Gastrocnemius medialis (tissue), 4 donors: ENCODE measurements around the gene RAB3GAP1. TPM values are rescaled to one million over a fixed set of nuclear protein-coding genes. Genes with fewer than 3 reads are reported as not detected.

Experiments
- ATAC-seq, 2 donors: fragments of 150-250 bp; one replicate each; pipeline ENCODE4 v1.9.1; 2016
- DNase-seq, 2 donors: peaks; one replicate each; pipeline ENCODE4 v3.0.0-alpha.2; 2019
- H3K27ac ChIP-seq, 4 donors: fragments of 200-600 bp; sonication (generic); 1 replicate in 1 of 4; 2 replicates in 3 of 4; pipeline ENCODE4 v1.5.1; 2016 to 2018; ENCODE audit warnings: mild to moderate bottlenecking in 2 of 4, moderate library complexity in 1 of 4
- H3K27me3 ChIP-seq, 3 donors: fragments of 200-600 bp; sonication (generic) in 2 of 3; 1 replicate in 1 of 3; 2 replicates in 2 of 3; pipeline versions ENCODE4 v1.5.1 to v1.6.0; 2016 to 2019; ENCODE audit warnings: mild to moderate bottlenecking in 1 of 3, moderate library complexity in 1 of 3
- H3K36me3 ChIP-seq, 2 donors: fragments of 200-600 bp; sonication (generic) in 1 of 2; one replicate each; pipeline ENCODE4 v1.5.1; 2017 to 2018
- H3K4me1 ChIP-seq, 2 donors: fragments of 200-600 bp; sonication (generic) in 1 of 2; one replicate each; pipeline ENCODE4 v1.5.1; 2016 to 2017; ENCODE audit warnings: mild to moderate bottlenecking in 2 of 2
- H3K4me3 ChIP-seq, 4 donors: fragments of 200-600 bp; sonication (generic) in 3 of 4; 1 replicate in 1 of 4; 2 replicates in 3 of 4; pipeline ENCODE4 v1.5.1; 2016 to 2019; ENCODE audit warnings: mild to moderate bottlenecking in 2 of 4
- H3K9me3 ChIP-seq, 3 donors: fragments of 200-600 bp; sonication (generic) in 2 of 3; 1 replicate in 1 of 3; 2 replicates in 2 of 3; pipeline ENCODE4 v1.5.1; 2016 to 2019
- POLR2A ChIP-seq, 2 donors: fragments of 450-650 bp; IDR thresholded peaks; one replicate each; pipeline ENCODE4 v1.6.1; 2017; ENCODE audit warnings: antibody characterized with exemption in 2 of 2, mild to moderate bottlenecking in 2 of 2, moderate library complexity in 2 of 2
- in situ Hi-C, 4 donors: fragments of 200-750 bp; cut with MboI; loops; one replicate each; pipeline versions ENCODE4 v1.15.0 to v1.8.0; 2017; ENCODE audit warnings: low sequenced_read_pairs in 4 of 4
- intact Hi-C: fragments of 100-400 bp; cut with DNase I; formaldehyde crosslinking; loops from one replicate; pipeline ENCODE4 v1.15.1; 2023; ENCODE audit warnings: low total_unique reads
- total RNA-seq, 4 donors: library from RNA; depleted of rRNA; stranded (reverse); fragments of >200 nt; gene quantifications; one replicate each; pipeline versions ENCODE4 v1.1.0 to v1.2.3, GENCODE V29; 2016
- TF ChIP-seq, protein P1 (sequence below), 5 experiments: fragments of 450-650 bp in 3 of 5; fragments of 200-600 bp in 2 of 5; sonication (generic) in 2 of 5; IDR thresholded peaks in 4 of 5; conservative IDR thresholded peaks in 1 of 5; 1 replicate in 4 of 5; 2 replicates in 1 of 5; pipeline ENCODE4 v1.5.1; 2016 to 2019; ENCODE audit warnings: antibody characterized with exemption in 5 of 5, mild to moderate bottlenecking in 3 of 5, moderate library complexity in 3 of 5

Gene RAB3GAP1
- total RNA-seq, 4 donors from 2014 or later: 44.3 to 51.7 (median 46.5) TPM

- H3K9me3 ChIP-seq: no peaks in the 10 kb centered on the region
- H3K36me3 ChIP-seq: peaks cover 0 to 64% of the 10 kb centered on the region in 2 donors
- ATAC-seq (no peak), DNase-seq (no peak)
- in situ Hi-C loops: no loop called here
- no peak overlapping the region for H3K4me3 ChIP-seq
- H3K27me3 ChIP-seq: no peaks in the 10 kb centered on the region
- H3K27ac ChIP-seq: no peak overlapping the region
- TF ChIP-seq, protein P1, sequence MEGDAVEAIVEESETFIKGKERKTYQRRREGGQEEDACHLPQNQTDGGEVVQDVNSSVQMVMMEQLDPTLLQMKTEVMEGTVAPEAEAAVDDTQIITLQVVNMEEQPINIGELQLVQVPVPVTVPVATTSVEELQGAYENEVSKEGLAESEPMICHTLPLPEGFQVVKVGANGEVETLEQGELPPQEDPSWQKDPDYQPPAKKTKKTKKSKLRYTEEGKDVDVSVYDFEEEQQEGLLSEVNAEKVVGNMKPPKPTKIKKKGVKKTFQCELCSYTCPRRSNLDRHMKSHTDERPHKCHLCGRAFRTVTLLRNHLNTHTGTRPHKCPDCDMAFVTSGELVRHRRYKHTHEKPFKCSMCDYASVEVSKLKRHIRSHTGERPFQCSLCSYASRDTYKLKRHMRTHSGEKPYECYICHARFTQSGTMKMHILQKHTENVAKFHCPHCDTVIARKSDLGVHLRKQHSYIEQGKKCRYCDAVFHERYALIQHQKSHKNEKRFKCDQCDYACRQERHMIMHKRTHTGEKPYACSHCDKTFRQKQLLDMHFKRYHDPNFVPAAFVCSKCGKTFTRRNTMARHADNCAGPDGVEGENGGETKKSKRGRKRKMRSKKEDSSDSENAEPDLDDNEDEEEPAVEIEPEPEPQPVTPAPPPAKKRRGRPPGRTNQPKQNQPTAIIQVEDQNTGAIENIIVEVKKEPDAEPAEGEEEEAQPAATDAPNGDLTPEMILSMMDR (IDR thresholded peaks at IDR 0.05 in 4 of 5, conservative IDR thresholded peaks at IDR 0.05 in 1 of 5): no peak
- TF ChIP-seq POLR2A (IDR thresholded peaks at IDR 0.05): no peak
- intact Hi-C loops: no loop called here
- H3K4me1 ChIP-seq: no peaks in the 10 kb centered on the region
These were observed 110.3 kb downstream of the RAB3GAP1 start for GRCh38 chr2:135162377-135162776.

DNA sequence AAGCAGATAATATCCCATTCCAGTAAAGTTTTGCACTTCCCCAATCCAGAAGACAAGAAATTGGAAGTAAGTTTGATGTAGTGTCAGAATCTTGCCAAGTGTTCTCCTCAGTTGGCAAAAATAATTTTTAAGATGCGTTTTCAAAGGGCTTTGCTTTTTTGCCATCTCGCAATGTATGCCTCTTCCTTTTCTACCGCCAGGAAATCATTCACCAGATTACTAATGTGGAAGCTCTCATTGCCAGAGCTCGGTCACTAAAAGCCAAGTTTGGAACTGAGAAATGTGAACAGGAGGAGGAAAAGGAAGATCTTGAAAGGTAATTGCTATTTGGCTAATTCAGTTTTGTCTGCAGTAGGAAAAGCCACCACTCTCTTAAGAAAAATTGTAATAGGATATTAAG, 110.7 kb downstream of the RAB3GAP1 start:
- TF ChIP-seq, protein P1 (IDR thresholded peaks at IDR 0.05 in 4 of 5, conservative IDR thresholded peaks at IDR 0.05 in 1 of 5): no peak
- no peak for TF ChIP-seq POLR2A (IDR thresholded peaks at IDR 0.05)
- in situ Hi-C loops (no loop called here), intact Hi-C loops (no loop called here)
- H3K4me1 ChIP-seq: no peaks in the 10 kb centered on the region
- no peak for ATAC-seq
- no peak overlapping the region for H3K4me3 ChIP-seq
- no peaks in the 10 kb centered on the region for H3K27me3 ChIP-seq
- H3K9me3 ChIP-seq: no peaks in the 10 kb centered on the region
- DNase-seq: no peak
- peaks cover 0 to 68% of the 10 kb centered on the region in 2 donors for H3K36me3 ChIP-seq
- H3K27ac ChIP-seq: no peak overlapping the region

DNA sequence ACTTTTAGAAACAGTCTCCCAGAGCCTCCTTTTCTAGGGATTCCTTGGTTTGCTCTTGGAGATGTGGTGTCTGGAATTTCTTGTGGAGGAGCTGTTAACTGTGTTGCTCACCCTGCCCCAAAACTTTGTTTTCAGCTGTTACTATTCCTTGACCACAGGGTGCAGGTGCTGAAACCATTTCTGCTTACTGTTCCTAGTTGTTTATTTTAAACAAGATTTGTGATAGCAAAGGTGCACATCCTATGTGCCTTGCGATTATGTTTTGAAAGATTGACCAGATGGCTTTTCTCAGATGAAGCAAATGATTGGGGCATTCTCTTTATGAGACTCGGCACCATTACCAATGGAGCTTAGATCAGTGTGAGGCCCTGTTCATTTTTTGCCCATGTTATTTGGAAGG, 111.2 kb downstream of the RAB3GAP1 start:
- in situ Hi-C loops (no loop called here), intact Hi-C loops (no loop called here)
- ATAC-seq (no peak), DNase-seq (no peak)
- H3K27ac ChIP-seq: no peak overlapping the region
- H3K4me1 ChIP-seq: no peaks in the 10 kb centered on the region
- H3K9me3 ChIP-seq: no peaks in the 10 kb centered on the region
- TF ChIP-seq, protein P1 (IDR thresholded peaks at IDR 0.05 in 4 of 5, conservative IDR thresholded peaks at IDR 0.05 in 1 of 5): no peak
- TF ChIP-seq POLR2A (IDR thresholded peaks at IDR 0.05): no peak
- no peak overlapping the region for H3K4me3 ChIP-seq
- H3K36me3 ChIP-seq: peaks cover 0 to 68% of the 10 kb centered on the region in 2 donors
- H3K27me3 ChIP-seq: no peaks in the 10 kb centered on the region

GRCh38 chr2:135163901-135164300, 111.8 kb downstream of the RAB3GAP1 start:
- Histone ChIP-seq H3K4me3 (no peak overlapping the region), H3K4me1 (no peaks in the 10 kb centered on the region), H3K9me3 (no peaks in the 10 kb centered on the region), H3K27ac (no peak overlapping the region), H3K27me3 (no peaks in the 10 kb centered on the region), H3K36me3 (peaks cover 0 to 68% of the 10 kb centered on the region in 2 donors)
- TF ChIP-seq, protein P1 (IDR thresholded peaks at IDR 0.05 in 4 of 5, conservative IDR thresholded peaks at IDR 0.05 in 1 of 5): no peak
- no peak for TF ChIP-seq POLR2A (IDR thresholded peaks at IDR 0.05)
- intact Hi-C loops (no loop called here), in situ Hi-C loops (no loop called here)
- ATAC-seq (no peak), DNase-seq (no peak)

DNA sequence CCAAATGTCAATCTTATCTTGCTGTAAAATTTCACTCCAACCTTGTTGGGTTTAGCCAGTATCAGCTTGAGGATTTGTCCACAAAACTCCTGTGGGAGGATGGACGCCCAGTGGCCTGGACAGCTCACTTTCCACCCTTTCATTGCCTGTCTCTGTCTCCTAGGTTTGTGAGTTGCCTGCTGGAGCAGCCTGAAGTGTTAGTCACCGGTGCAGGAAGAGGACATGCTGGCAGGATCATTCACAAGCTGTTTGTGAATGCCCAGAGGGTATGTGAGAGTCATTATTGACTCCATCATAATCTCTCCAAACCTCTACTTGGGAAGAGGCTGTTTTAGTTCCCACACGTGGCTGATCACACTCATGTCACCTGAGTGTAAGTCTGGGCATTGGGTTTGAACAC, 112.3 kb downstream of the RAB3GAP1 start:
- Histone ChIP-seq H3K36me3 (peaks cover 0 to 68% of the 10 kb centered on the region in 2 donors), H3K4me1 (no peaks in the 10 kb centered on the region), H3K27ac (no peak overlapping the region), H3K27me3 (no peaks in the 10 kb centered on the region), H3K9me3 (no peaks in the 10 kb centered on the region), H3K4me3 (no peak overlapping the region)
- no peak for ATAC-seq
- TF ChIP-seq, protein P1 (IDR thresholded peaks at IDR 0.05 in 4 of 5, conservative IDR thresholded peaks at IDR 0.05 in 1 of 5): no peak
- TF ChIP-seq POLR2A (IDR thresholded peaks at IDR 0.05): no peak
- intact Hi-C loops (no loop called here), in situ Hi-C loops (no loop called here)
- no peak for DNase-seq
